GM12891 (cell line): ENCODE results near the gene ZCCHC8.
"Not testable (repeated sequence)": the region's sequence is repeated elsewhere in the genome, so short reads cannot be mapped to it uniquely, and the experiment has no call there.

Source experiments
- POLR2A ChIP-seq: IDR thresholded peaks from 2 replicates; pipeline ENCODE4 v1.6.1; 2011; ENCODE audit warnings: low read depth, low read length, control low read depth
- SPI1 ChIP-seq: IDR thresholded peaks from 2 replicates; pipeline ENCODE4 v1.6.1; 2011; ENCODE audit warnings: low read depth, low read length, control low read depth

- not testable (repeated sequence) for TF ChIP-seq SPI1, POLR2A
Observed at GRCh38 chr12:122464317-122465042, 36.3 kb downstream of the ZCCHC8 start.
